Activated CD8-positive, alpha-beta memory T cell treated with anti-CD3 and anti-CD28 coated beads, Interleukin-2, amount 50 U/mL, for 24 hours (primary cell): ENCODE data around the gene CCDC187.
"Not testable (repeated sequence)": the region's sequence is repeated elsewhere in the genome, so short reads cannot be mapped to it uniquely, and the experiment has no call there.

Experiments
- DNase-seq: peaks from one replicate; pipeline ENCODE4 v3.0.0-alpha.2; 2020; ENCODE audit errors: extremely low read depth

The CCDC187 gene

DNA sequence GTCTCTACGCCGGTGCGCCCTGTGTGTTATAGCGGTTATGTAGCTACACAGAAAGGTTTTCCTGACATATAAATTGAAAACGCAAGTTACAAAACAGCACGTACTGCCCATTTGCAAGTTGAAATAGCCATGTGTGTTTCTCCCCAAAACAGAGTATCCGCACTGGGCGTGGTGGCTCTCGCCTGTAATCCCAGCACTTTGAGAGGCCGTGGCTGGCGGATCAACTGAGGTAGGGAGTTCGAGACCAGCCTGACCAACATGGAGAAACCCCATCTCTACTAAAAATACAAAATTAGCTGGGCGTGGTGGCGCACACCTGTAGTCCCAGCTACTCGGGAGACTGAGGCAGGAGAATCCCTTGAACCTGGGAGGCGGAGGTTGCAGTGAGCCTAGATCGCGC lies 37.3 kb downstream of the CCDC187 start:
- DNase-seq = not testable (repeated sequence)

DNA sequence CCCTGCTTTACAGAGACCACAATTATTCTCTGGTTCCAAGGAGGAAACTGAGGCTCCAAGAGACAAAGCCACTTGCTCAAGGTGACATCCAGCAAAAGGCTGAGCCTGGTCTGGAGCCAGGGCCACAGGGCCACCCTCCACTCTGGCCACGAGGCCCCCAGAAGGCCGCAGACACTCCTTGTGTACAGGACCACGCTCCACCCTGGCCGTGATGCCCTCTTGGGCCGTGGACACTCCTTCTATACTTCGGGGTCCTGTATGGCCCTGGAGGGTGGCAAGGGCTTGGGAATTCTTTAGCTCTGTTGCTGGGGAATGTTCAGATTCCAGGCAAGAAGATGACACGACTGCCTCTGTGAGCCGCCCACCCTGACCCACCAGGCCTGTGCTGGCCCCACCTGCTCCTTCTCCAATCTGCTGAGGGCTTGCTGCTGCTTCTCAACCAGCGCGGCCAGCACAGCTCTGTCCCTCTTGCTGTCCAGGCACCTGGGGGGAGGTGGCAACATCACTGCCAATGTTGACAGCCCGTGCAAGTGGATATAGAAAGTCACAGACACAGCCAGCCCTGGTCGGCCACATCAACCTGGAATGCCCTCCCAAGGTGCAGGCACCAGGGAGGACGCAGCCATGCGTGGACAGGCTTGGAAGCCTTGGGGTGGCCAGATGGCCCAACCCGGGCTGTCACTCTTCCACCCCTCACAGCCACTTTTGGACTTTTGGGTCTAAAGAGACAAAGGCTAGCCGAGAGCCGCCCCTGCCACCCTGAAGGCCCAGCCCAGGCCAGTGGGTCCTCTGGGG lies 38.1 kb downstream of the CCDC187 start:
- no peak for DNase-seq

DNA sequence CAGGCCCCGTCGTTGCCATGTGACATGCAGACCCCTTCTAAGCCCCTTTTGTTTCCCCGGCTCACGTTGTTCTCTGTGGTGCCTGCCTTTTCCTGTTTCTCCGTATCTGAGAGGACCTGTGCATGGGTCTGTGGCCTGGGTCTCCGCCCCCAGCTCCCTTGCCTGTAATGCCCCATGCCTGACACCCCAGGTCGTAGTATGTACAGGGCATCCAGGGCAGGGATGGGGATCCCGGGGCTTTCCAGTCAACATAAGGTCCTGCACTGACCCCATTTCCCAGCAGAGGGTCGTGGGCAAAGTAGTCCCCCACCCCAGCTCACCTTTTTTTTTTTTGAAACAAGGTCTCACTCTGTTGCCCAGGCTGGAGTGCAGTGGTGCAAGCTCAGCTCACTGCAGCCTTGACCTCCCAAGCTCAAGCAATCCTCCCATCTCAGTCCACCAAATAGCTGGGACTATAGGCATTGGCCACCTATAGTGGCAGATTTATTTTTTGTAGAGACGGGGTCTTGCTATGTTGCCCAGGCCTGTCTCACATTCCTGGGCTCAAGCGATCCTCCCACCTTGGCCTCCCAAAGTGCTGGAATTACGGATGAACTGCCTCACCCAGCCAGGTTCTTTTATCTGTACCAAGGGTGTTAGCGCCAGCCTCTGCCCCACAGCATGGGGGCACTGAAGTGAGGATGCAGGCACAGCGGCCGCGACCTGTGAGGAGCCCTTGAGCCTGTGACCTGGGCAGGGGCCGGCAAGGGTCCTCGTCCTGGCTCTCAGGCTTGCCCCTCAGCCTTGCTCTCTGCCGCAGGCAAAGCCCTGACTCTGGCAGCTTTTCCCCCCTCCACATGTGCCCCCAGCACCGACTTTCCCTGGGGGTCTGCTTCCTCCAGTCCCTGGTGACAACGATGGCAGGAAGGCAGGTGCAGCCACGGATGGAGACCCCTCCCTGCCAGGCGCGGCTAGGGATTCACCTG lies 39.2 kb downstream of the CCDC187 start:
- no peak for DNase-seq

DNA sequence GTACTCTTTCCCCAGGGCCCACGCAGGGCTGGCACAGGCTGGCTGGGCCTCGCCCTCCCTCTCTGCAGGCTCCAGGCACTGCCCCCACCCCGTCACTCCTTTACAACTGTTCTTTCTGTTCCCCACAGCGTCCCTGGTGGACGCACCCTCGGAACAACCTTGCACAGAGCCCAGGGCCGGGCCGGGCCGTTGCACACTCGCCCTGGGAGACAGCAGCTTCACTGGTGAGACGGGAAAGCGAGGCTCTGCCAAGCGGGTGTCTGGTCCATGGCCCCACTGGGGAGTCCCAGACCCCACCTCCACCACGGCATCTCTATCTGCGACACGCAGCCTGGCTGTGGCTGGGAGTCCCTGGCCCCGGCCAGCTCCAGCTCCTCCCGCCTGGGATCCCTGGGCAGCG lies 39.9 kb downstream of the CCDC187 start:
- DNase-seq = no peak

DNA sequence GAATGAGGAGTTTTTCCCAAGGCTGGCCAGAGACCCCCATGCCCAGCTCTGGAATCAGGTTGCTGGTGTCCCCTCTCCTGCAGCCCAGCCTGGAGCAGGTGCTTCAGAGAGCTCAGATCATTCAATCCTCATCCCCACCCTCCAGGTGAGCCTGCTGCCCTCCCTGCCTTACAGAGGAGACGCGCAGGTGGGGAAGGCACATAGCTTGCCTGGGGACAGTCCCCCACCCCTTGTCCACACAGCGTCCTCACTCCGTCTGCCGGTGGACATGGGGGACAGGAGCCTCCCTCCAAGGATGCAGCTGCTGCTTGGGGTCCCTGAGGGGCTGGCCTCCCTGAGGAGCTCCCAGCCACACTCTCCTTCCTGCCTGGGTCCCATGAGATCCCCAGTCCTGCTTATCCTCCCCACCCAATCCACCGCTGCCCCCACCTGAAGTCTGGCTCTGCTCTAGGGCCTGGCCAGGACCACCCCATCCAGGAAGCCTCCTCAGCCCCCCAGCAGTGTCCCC lies 41.2 kb downstream of the CCDC187 start:
- DNase-seq = no peak

DNA sequence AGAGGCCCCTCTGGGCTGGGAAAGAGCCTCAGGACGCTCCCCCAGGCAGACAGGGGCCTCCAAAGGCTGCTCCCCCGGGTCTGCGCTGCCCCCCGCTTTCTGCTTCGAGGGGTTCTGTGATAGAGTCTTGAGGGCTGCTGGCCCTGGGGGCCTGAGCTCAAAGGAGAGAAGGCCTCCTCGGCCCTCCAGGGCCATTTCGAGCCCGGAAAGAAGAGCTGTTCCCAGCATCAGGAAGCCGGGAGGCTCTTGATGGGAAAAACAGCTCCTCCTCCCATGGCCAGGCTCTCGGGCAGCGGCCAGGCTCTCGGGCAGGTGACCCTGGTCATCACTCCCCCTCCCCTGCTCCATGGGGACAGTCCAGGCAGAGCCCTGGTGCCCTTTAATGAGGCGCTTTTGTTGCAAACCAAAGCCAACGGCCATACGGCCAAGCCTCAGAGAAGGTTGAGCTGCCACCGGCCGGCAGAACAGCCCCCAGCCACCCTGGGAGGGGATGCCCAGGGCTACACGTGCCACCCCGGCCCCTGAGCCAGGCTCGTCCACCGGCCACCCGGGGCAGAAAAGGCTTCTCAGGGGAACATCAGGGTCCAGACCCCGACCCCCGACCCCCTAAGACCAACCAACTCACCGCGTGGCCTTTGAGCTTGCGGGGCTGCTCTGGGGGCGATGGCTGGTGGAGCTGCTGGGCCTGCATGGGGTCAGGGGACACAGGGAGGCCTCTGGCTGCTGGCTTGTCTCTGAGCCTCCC lies 42.0 kb downstream of the CCDC187 start:
- no peak for DNase-seq

DNA sequence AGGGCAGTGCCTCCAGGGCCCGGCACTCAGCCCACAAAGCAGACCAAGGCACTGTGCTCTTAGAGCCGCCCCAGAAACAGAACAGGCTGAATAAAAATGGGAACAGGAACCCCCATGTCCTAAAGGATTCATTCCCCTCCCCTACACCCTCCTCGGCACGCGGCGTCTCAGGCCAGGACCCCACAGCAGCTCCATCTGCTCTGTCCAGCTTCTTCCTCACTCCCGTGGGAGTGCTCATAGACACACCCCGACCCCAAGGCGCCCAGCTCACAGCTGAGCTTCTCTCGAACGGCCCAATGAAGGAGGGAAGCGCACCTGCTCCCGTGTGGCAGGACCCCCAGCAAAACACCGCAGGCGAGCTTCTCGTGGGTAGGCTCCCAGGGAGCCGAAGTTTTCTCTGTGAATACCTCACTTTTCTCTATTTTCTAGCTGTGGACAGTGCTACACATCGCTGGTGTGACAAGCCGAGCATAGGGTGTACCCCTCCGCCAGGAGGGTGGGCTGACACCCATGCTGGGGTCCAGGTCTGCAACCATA lies 42.9 kb downstream of the CCDC187 start:
- no peak for DNase-seq

DNA sequence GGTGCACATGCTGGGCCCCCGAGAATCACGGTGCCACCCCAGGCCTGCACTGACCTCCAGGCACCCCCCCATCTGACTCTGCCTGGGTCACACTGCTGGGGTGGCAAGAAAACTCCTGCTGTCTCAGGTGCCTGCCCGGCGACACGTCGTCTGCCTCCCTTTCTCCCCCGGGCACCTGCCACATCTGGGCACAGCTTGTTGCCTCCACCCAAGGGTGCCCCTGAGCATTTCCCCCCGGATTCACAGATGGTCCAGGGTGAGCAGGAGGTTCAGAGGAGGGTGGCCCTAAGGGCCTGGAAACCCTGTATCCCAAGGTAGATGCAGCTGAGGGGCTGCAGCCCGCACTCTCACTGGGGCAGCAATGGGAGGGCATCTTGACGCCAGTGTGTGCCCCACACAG lies 43.4 kb downstream of the CCDC187 start:
- DNase-seq = no peak

DNA sequence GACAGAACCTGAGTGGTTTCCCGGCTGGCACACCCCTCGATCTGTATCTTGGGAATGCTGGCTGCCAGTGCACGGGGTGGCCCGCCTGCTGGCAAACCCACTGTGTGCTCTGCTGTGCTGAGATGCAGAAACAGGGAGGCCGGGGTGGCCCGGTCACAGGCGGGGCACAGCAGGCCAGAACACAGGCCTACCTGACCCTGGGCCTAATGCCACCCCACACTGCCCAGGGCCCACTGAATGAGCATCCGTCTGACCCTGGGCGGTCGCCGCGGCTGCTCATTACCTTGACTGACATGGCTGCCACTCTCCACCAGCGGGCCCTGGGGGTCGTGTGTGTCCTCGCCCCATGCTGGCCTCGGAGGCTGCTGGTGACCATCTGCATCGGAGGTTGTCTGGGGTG lies 44.1 kb downstream of the CCDC187 start:
- DNase-seq = no peak

DNA sequence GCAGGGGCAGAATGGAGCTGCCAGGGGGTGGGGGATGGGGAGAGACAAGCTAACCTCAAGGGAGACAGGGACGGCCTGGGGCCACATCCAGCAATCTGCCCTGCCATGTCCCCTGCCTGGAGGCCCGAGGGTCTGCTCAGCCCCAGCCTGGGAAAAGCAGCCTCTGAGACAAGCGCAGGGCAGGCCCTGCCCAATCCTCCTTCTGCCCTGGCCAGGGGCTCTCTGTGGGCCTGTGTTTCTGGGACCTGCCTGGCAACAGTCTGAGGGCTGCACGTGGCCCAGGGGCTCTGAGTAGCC lies 44.4 kb downstream of the CCDC187 start:
- DNase-seq = no peak

DNA sequence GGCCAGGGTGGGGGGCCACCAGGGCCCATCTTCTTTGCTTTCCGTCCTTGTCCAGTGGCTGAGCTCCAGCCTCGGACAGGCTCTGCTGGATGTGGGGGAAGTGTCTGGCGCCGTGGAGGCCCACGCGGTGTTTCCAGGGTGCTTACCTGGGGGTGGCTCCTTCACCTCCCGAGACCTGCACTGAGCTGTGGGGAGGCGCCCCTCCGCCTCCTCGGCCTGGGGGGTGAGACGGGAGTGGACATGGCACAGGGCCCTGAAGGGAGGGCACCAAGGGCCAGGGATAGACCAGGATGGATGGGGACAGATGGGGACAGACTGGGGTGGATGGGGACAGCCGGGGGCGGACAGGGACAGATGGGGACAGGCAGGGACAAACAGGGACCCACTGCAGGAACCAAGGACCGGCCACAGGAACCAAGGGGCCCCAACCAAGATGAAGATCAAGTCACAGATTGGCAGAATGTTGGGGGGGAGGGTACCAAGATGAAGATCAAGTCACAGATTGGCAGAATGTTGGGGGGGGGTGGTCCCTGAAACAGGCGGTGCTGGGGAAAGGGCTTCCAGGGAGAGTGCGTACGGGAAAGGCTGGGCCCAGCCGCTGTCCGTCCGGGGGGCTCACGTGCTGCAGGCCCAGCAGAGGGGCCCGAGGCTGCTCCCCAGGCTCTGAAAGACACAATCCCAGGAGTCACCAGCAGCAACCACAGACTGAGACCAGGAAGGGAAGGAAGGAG lies 44.9 kb downstream of the CCDC187 start:
- DNase-seq = no peak

DNA sequence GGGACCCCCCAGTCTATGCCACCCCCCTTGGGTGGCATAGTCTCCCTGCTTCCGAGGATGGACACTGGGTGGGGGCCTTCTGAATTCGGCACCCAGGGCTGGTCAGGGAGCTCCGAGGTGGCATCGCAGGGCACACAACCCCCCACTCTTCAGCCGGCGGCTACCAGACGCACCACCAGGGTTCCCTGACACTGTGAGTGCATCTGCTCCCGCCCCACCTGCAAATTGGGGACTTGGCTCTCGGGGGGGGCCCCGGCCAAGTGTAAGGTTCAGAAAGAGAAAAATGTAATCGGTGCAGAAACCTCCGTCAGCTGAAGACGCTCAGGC lies 45.6 kb downstream of the CCDC187 start:
- DNase-seq = no peak

DNA sequence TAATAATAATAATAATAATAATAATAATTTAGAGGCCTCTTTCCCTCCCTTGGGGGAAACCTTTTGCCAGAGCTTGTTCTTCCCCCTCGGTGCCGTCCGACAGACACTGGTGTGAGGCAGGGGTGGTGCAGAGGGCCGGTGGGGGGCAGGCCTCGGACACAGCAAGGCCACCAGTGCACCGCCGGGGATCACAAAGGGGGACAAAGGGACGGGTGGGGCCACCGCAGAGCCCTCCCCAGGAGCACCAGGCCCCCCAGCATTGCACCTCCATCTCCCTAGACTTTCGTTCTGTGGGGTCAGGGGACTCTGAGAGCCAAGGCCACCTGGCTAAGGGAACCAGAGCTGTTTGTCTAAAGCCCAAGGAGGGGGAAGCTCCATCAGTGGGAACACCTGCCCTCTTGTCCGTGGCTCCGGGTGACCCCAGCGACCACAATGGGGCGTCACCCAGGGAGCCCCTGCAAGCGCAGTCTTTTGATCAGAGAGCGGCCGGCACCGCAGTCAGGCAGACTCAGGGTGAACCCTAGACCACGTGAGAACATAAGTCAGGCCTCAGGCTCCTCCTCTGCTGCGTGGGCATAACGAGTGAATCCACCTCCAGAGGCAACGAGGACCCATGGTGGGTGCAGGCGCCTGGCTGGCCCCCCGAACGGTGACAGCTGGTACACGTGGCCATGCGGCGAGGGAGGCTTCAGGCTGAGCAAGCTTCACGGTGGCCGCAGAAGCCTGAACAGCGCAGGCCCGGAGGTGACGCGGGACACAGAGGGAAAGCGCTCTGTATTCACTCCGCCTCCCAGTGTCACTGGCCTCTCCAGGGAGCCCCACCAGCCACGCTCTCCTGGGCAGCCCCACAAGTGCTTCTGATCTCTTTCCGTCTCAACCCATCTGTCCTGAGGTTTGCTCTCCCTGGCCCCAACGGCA lies 46.3 kb downstream of the CCDC187 start:
- no peak for DNase-seq

DNA sequence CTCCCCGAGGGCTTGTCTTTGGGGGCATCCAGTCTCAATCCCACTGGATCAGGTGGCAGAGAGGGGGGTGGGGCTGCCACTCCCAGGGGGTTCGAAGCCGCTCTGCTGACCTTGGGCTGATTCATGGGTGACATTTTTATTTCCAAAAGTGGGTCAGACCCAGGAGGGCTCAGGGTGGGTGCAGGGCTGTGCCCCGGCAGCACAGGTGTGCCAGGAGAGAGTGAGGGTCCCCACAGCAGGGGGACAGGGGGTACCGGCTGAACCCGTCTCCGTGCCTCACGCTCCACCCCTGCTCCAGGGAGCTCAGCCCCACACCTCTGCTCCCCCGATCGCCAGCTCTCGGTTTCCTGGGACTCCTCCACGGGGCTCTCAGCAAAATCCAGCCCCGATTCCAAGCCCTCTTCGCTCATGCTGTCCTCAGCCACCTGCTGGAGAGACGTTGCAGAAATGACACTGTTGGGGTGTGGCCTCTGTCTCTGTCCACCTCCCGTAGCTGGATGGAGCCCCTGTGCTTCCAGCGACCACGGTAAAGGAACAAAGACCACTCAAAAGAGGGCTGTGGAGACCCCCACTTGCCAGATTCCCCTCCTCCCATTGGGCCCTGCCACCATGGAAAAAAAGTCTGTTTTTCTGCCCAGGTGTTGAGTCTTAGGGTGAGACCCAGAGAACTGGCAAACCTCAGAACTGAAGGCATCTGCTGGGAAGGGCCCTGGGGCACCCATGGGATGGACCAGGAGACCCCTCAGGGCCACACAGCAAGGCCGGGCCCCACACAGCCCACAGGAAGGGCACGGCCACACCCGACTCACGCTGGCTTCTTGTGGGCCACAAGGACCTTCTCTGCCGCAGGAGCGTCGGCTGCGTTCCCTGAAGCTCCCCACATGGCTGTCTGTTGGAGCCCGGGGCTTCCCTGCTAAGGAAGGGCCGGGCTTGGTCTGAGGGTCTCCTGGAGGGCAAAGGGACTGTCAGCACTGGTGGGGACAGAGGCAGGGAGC lies 47.7 kb downstream of the CCDC187 start:
- DNase-seq = no peak

DNA sequence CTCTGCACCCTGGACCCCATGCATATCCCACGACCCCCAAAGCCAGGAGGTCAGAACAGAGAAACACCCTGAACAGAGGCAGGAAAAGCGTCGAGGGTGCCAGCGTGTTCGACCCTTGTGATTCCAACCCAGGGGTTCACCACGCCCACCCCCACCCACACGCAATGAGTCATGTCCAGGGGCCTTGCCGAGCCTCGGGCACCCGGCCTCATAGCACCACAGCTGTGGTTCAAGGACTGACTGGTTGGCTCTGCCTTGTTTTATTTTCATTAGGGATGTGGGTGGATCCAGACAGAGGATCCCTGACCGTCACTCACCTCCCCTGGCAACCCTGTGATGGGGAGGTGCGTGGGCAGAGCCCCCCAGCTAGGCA lies 48.7 kb downstream of the CCDC187 start:
- DNase-seq = no peak

DNA sequence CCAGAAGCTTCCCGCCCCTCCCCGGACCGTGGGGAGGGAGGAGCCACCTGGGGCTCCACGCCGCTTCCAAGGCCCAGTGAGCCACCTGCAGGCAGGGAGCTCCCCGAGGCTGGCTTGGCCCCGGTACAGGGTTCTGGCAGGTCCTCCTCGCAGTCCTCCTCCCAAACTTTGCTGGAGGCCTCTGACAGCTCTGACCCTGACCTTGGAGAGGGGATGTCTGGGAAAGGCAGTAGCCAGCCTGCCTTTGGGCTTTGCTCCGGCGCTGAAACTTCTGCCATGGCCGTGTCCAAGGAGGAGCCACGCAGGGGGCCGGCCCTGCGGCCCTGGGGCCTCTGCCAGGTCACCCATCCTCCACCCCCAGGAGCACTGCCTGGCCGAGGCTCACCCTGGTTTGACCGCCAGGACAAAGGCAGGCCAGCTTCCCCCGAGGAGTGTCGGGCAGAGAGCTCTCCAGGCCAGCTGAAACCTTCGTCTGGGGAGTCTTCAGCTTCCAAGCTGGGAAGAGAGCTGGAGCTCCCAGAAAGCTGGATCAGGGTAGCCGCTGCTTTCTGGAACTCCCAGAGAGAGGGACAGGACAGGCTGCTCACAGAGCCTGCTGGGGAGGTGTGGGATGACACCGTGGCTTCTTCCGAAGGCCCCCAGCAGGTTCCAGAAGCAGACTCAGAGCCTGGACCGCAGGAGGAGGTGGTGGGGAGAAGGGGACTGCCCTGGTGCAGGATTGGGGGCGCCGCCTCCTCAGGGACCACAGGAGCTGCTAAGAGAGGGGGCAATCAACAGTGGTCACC lies 49.3 kb downstream of the CCDC187 start:
- DNase-seq = no peak

DNA sequence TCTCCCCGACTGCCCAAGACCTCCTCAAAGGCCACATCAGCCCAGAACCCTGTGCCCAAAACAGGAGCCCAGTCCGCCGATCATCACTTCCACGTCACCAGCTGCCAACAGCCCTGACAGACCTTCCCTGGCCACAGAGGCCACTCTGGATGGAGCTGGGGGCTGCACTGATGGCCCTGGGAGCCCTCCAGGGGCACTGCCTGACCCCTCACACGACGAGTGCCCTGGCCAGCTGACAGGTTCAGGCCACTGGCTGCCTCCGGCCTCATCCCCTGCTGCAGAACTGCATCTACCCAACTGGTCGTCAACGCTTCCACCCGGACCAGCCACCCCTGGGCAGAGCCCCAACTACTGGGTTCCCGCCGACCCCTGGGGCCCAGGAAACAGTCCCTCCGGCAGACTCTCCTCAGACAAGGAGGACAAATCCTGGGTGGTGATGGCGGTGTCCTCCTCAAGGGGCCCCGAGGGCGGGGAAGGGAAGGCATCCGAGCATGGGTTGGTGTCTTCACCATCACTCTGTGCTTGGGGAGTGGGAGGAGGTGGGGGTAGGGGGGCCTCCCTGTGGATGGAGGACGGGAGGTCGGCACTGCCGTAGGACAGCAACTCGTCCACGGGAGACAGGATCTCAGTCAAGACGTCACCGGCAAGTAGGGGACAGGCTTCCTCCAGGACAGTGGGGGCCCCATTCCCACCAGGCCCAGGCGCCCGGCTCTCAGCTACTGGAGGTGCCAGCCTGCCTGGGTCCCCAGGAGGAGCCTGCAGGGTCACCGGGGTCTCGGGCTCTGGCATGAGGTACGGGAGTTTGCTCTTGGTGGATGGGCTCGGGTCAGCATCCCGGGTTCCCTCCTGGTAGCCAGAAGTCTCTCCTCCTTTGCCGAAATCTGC lies 50.4 kb downstream of the CCDC187 start:
- DNase-seq = no peak
